ENCODE results near the gene TMCO4.

TMCO4 gene

DNA sequence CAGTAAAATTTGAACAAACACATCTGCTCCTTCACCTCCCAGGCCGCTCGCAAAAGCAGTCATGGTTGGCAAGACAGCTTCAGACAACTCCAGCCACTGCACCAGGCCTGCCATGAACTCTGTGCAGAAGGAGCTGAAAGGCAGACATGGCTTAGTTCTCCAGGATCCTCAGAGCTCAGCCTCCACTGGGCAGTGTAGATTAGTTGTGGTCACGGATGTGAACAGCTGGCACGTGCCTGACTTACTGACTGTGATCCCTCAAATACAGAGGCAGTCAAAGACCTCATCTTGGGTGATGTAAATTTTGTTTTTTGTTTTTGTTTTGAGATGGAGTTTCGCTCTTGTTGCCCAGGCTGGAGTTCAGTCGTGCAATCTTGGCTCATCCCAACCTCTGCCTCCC lies 28.4 kb downstream of the TMCO4 start:
- TF ChIP-seq CREB1 (IDR thresholded peaks at IDR 0.05; ENCODE audit: low read depth): no peak
- no peak for TF ChIP-seq FOXM1 (IDR thresholded peaks at IDR 0.05; ENCODE audit: borderline replicate concordance, low read depth)
- TF ChIP-seq, protein P1, sequence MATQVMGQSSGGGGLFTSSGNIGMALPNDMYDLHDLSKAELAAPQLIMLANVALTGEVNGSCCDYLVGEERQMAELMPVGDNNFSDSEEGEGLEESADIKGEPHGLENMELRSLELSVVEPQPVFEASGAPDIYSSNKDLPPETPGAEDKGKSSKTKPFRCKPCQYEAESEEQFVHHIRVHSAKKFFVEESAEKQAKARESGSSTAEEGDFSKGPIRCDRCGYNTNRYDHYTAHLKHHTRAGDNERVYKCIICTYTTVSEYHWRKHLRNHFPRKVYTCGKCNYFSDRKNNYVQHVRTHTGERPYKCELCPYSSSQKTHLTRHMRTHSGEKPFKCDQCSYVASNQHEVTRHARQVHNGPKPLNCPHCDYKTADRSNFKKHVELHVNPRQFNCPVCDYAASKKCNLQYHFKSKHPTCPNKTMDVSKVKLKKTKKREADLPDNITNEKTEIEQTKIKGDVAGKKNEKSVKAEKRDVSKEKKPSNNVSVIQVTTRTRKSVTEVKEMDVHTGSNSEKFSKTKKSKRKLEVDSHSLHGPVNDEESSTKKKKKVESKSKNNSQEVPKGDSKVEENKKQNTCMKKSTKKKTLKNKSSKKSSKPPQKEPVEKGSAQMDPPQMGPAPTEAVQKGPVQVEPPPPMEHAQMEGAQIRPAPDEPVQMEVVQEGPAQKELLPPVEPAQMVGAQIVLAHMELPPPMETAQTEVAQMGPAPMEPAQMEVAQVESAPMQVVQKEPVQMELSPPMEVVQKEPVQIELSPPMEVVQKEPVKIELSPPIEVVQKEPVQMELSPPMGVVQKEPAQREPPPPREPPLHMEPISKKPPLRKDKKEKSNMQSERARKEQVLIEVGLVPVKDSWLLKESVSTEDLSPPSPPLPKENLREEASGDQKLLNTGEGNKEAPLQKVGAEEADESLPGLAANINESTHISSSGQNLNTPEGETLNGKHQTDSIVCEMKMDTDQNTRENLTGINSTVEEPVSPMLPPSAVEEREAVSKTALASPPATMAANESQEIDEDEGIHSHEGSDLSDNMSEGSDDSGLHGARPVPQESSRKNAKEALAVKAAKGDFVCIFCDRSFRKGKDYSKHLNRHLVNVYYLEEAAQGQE (IDR thresholded peaks at IDR 0.05; ENCODE audit: low read depth): no peak
- TF ChIP-seq TCF12 (IDR thresholded peaks at IDR 0.05; ENCODE audit: low read depth): no peak
- TF ChIP-seq, protein P2, sequence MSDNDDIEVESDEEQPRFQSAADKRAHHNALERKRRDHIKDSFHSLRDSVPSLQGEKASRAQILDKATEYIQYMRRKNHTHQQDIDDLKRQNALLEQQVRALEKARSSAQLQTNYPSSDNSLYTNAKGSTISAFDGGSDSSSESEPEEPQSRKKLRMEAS (IDR thresholded peaks at IDR 0.05): no peak
- no peak for TF ChIP-seq CEBPB (IDR thresholded peaks at IDR 0.05)
- TF ChIP-seq EGR1 (IDR thresholded peaks at IDR 0.05): no peak
- no peak for TF ChIP-seq RAD21 (IDR thresholded peaks at IDR 0.05; ENCODE audit: low read depth)
- no peak for TF ChIP-seq NFIC (IDR thresholded peaks at IDR 0.05)
- TF ChIP-seq EP300 (IDR thresholded peaks at IDR 0.05; ENCODE audit: borderline replicate concordance): no peak

DNA sequence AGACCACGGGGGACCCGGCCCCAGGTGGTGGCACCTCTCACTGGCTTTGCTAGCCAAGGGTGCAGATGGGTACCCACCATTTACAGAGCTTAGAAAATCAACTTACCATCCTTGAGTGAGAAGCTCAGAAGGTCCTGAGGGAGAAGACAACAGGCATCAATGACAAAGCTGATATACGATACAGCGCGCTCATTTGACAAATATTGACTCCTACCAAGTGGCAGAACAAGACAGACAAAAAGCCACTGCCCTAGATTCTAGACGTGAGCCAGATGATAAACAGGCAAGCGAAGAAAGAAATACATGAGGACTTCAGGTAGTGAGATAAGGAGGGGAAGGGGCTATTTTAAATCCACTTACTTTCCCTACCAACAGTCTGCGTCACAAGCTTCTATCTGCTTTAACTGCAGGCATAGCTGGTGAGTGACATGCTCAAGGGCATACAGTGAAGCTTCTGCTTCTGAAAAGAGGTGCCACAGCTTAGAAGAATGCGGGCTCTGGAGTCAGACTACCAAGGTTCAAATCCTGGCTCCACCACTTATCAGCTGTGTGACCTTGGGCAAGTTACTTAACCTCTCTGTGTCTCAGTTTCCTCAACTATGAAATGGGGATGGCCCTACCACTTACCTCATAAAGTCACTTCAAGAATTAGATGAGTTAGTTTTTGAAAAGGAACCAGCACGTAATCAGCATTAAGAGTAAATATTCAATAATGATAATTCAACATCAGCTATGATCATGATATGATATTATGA lies 29.1 kb downstream of the TMCO4 start:
- TF ChIP-seq ZBTB7A (IDR thresholded peaks at IDR 0.05; ENCODE audit: low read depth): no peak
- TF ChIP-seq CEBPB (IDR thresholded peaks at IDR 0.05): no peak
- TF ChIP-seq, protein P1 (IDR thresholded peaks at IDR 0.05; ENCODE audit: low read depth): no peak
- TF ChIP-seq EGR1 (IDR thresholded peaks at IDR 0.05): no peak
- no peak for TF ChIP-seq EP300 (IDR thresholded peaks at IDR 0.05; ENCODE audit: borderline replicate concordance)
- TF ChIP-seq, protein P3, sequence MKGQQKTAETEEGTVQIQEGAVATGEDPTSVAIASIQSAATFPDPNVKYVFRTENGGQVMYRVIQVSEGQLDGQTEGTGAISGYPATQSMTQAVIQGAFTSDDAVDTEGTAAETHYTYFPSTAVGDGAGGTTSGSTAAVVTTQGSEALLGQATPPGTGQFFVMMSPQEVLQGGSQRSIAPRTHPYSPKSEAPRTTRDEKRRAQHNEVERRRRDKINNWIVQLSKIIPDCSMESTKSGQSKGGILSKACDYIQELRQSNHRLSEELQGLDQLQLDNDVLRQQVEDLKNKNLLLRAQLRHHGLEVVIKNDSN (IDR thresholded peaks at IDR 0.05): no peak
- TF ChIP-seq NFIC (IDR thresholded peaks at IDR 0.05): no peak
- TF ChIP-seq CREB1 (IDR thresholded peaks at IDR 0.05; ENCODE audit: low read depth): no peak
- TF ChIP-seq, protein P2 (IDR thresholded peaks at IDR 0.05): no peak
- TF ChIP-seq YY1 (IDR thresholded peaks at IDR 0.05; ENCODE audit: low read depth): no peak
- TF ChIP-seq TEAD4 (IDR thresholded peaks at IDR 0.05): no peak
- no peak for TF ChIP-seq TAF1 (IDR thresholded peaks at IDR 0.05; ENCODE audit: low read depth)
- TF ChIP-seq FOXM1 (IDR thresholded peaks at IDR 0.05; ENCODE audit: borderline replicate concordance, low read depth): no peak
- no peak for TF ChIP-seq RAD21 (IDR thresholded peaks at IDR 0.05; ENCODE audit: low read depth)
- no peak for TF ChIP-seq TCF12 (IDR thresholded peaks at IDR 0.05; ENCODE audit: low read depth)

DNA sequence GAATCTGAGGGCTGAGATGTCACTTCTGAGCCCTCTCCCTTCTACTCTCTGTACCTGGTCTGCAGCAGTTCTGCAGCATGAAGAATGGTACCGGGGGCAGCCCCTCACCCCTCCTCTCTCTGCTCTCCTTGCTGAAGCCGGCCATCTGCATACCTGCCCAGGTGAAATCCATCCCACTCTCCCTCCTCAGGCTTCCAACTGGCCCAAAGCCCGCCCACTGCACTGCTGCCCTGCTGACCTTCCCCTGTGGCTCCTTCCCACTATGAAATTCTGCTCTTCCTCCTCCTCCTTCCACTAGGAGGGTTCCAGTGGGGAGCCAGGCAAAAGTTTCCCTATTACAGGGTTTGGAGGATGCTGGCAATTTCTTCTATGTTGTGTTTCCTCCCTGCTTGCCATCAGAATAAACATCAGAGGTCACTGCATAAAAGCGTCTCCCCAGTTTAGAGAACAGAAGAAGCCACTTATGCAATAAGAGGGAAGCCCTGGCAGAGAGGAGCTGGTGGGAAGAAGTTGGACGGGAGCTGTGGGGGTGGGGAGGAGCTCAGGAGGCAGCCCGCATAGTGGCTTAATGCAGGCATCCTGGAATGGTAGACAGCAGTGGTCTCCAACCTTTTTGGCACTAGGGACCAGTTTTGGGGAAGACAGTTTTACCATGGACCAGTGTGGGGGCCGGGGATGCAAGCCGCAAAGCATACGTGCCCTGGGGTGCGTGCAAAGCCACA lies 30.3 kb downstream of the TMCO4 start:
- TF ChIP-seq NFIC (IDR thresholded peaks at IDR 0.05) (no peak), CEBPB (IDR thresholded peaks at IDR 0.05) (no peak), TCF12 (IDR thresholded peaks at IDR 0.05; ENCODE audit: low read depth) (no peak), CREB1 (IDR thresholded peaks at IDR 0.05; ENCODE audit: low read depth) (no peak), EP300 (IDR thresholded peaks at IDR 0.05; ENCODE audit: borderline replicate concordance) (no peak), RAD21 (IDR thresholded peaks at IDR 0.05; ENCODE audit: low read depth) (no peak), YY1 (IDR thresholded peaks at IDR 0.05; ENCODE audit: low read depth) (no peak), TAF1 (IDR thresholded peaks at IDR 0.05; ENCODE audit: low read depth) (no peak), FOXM1 (IDR thresholded peaks at IDR 0.05; ENCODE audit: borderline replicate concordance, low read depth) (no peak), EGR1 (IDR thresholded peaks at IDR 0.05) (no peak), ZBTB7A (IDR thresholded peaks at IDR 0.05; ENCODE audit: low read depth) (no peak), TEAD4 (IDR thresholded peaks at IDR 0.05) (no peak)
- TF ChIP-seq, protein P2 (IDR thresholded peaks at IDR 0.05): no peak
- TF ChIP-seq, protein P3 (IDR thresholded peaks at IDR 0.05): no peak
- TF ChIP-seq, protein P1 (IDR thresholded peaks at IDR 0.05; ENCODE audit: low read depth): no peak
